ENCODE results near the gene TRIM67.
"Not testable (repeated sequence)": the region's sequence is repeated elsewhere in the genome, so short reads cannot be mapped to it uniquely, and the experiment has no call there.

Gene TRIM67

GRCh38 chr1:231161667-231162296 lies at the start of gene TRIM67:
TSS of gene TRIM67 (plus strand) at chr1:231162058. CDS start at chr1:231162970, 912 bp downstream.
- Histone ChIP-seq H3K27ac (no peak within 1 kb of the TSS), H3K4me3 (peak within 1 kb of the TSS; percentile 10 to 33 (median 22))

DNA sequence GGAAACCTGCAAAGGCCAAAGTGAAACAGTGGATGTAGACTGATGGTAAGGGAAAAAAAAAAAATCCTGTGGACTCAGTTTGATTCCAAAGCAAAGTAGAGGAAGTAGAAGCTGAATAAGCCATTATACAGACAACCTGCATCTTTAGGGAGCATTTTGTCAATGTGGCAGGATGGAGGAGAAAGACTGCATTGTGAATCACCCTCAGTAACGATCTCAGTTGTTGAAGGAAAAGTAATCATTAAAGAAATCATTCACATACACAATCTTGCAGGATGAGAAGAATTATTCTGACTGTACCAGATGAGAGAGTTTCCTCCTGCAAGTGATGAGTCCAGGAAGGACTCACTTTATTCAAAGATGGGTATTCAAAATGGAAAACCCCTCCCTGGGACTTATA lies 45.1 kb upstream of the TRIM67 start:
- Histone ChIP-seq H3K27ac (no peak overlapping the region), H3K4me3 (no peak overlapping the region)

DNA sequence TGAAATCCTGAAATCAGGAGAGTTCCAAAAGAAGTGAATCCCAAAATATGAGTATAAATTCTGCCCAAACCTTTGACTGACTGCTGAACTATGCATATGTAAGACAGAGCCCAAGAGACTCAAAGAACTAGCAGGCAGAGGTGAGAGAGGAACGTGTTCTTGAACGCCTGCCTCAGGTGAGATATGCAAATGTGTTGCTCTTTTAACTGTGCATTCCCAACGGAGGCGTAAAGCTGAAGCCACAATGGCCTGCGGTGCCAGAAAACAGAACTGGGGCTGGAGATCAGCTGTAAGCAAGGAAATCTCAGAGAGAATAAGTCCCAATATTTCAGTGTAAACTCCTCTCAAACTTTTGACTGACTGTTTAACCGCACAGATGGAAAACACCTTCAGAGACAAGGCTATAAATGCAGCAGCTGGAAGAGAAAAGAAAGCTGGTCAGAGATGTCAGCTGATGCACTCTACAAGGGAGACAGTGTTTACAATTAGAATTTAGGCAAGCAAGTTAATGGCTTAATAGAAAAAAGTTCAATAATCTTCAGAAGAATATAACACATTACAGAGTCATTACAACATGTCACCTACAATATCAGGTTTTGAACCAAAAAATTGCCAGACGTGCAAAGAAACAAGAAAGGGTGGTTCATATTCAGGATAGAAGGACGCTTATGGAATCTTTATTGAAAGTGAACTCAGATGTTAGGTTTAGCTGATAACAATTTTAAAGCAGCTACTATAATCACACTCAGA lies 43.0 kb upstream of the TRIM67 start:
- Histone ChIP-seq H3K27ac (no peak overlapping the region), H3K4me3 (no peak overlapping the region)

DNA sequence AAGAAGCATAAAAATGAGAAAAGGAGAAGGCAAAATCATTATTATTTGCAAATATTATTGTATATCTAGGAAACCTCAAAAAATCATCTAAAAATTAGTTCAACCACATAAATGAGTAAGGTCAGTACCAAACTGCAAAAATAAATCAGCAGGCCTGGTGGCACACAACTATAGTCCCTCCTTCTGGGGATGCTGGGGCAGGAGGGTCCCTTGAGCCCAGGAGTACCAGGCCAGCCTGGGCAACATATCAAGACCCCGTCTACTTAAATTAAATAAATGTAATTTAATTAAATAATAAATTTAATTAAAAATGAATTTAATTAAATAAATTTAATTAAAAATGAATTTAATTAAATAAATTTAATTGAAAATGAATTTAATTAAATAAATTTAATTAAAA lies 40.3 kb upstream of the TRIM67 start:
- Histone ChIP-seq H3K4me3 (no peak overlapping the region), H3K27ac (no peak overlapping the region)

GRCh38 chr1:231122143-231122542 lies 39.7 kb upstream of the TRIM67 start:
- Histone ChIP-seq H3K4me3 (no peak overlapping the region), H3K27ac (no peak overlapping the region)

- no peak overlapping the region for H3K27ac ChIP-seq
- no peak overlapping the region for H3K4me3 ChIP-seq
These were observed 37.1 kb upstream of the TRIM67 start for GRCh38 chr1:231124746-231125145.

- Histone ChIP-seq H3K27ac (no peak overlapping the region), H3K4me3 (no peak overlapping the region)
These were observed 35.8 kb upstream of the TRIM67 start for GRCh38 chr1:231125972-231126580.

- H3K4me3 ChIP-seq, H3K27ac ChIP-seq: not testable (repeated sequence)
These were observed 34.8 kb upstream of the TRIM67 start for GRCh38 chr1:231127106-231127505.

DNA sequence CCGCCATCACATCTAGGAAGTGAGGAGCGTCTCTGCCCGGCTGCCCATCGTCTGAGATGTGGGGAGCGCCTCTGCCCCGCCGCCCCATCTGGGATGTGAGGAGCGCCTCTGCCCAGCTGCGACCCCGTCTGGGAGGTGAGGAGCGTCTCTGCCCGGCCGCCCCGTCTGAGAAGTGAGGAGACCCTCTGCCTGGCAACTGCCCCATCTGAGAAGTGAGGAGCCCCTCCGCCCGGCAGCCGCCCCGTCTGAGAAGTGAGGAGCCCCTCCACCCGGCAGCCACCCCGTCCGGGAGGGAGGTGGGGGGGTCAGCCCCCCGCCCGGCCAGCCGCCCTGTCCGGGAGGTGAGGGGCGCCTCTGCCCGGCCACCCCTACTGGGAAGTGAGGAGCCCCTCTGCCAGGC lies 33.4 kb upstream of the TRIM67 start:
- H3K4me3 ChIP-seq, H3K27ac ChIP-seq: not testable (repeated sequence)

DNA sequence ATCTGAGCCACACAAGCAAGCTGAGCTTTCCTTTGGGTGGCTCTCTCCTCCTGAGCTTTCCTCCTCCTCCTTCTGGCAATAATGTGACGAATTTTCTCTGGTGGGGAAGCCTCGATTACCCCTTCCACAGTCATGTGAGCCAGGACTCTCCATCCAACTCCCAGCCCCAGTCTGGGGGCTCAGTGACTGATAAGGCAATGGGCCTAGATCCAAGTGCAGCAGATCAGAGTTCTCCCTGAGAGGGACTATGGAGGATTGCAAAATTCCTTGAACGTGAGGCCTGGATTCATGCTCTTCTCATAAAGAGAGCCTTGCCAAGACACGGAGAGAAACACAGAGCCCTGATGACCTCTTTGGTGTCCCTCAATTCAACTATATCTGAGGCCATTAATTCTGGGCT lies 31.3 kb upstream of the TRIM67 start:
- Histone ChIP-seq H3K4me3 (no peak overlapping the region), H3K27ac (no peak overlapping the region)

DNA sequence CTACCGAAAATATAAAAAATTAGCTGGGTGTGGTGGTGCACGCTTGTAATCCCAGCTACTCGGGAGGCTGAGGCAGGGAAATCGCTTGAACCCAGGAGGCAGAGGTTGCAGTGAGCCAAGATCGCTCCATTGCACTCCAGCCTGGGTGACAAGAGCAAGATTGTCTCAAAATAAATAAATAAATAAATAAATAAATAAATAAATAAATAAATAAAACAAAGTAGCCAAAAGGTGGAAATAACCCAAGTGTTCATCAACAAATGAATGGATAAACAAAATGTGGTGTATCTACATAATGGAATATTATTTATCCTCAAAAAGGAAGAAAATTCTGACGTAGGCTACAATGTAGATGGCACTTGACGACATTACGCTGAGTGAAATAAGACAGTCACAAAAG lies 29.3 kb upstream of the TRIM67 start:
- H3K27ac ChIP-seq, H3K4me3 ChIP-seq: not testable (repeated sequence)

DNA sequence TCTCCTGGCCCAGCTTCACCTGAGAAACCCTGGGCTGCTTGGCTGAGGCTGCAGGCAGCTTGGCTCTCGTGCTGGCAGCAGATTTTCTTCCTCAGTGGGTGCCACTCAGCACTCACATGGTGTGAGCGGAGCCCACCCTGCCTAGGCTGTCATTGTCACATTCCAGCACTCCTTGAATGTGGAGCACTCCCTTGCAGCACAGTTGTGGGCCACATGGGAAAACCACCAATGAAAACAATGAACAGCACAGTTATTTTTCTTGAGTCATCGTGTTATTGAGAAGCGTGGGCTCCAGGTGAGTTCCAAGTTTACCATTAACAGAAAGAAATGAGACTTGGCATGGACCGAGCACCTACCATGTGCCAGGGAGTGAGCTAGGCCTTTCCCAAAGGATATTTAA lies 27.2 kb upstream of the TRIM67 start:
- Histone ChIP-seq H3K4me3 (no peak overlapping the region), H3K27ac (no peak overlapping the region)

DNA sequence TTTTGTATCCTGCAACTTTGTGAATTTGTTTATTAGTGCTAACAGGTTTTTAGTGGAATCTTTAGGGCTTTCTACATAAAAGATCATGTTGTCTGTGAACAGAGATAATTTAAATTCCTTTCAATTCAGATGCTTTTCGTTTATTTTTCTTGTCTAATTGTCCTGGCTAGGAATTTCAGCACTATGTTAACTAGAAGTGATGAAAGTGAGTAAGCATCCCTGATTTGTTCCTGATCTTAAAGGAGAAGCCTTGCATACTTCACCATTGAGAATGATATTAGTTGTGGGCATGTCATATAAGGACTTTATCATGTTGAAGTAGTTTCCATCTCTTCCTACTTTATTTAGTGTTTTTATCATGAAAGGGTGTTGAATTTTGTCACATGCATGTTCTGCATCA lies 23.6 kb upstream of the TRIM67 start:
- no peak overlapping the region for H3K4me3 ChIP-seq
- peak overlapping the region in 1 of 21 experiments; percentile 72 for H3K27ac ChIP-seq

GRCh38 chr1:231139125-231139649 lies 22.7 kb upstream of the TRIM67 start:
- H3K27ac ChIP-seq = peak overlapping the region in 6 of 21 experiments; percentile 17 to 72 (median 36)
- H3K4me3 ChIP-seq = no peak overlapping the region

- Histone ChIP-seq H3K4me3 (no peak overlapping the region), H3K27ac (peak overlapping the region in 6 of 21 experiments; percentile 31 to 72 (median 43))
These were observed 21.9 kb upstream of the TRIM67 start for GRCh38 chr1:231139659-231140654.

DNA sequence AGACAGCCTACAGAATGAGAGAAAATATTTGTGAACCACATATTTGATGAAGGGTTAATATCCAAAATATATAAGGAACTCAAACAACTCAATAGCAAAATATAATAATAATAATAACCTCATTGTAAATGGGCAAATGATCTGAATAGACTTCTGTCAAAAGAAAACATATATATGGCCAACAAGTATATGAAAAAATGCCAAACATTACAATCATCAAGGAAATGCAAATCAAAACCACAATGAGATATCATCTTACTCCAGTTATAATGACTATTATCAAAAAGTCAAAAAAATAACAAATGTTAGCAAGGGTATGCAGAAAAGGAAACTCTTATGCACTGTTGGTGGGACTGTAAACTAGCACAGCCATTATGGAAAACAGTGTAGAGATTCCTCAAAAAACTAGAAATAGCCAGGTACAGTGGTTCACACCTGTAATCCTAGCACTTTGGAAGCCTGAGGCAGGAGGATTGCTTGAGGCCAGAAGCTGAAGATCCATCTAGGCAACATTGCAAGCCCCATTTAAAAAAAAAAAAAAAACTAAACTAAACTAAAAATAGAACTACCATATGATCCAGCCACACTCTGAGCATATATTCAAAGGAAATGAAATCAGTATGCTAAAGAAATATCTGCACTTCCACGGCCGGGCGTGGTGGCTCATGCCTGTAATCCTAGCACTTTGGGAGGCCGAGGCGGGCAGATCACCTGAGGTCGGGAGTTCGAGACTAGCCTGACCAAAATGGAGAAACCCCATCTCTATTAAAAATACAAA lies 17.3 kb upstream of the TRIM67 start:
- Histone ChIP-seq H3K27ac (no peak overlapping the region), H3K4me3 (no peak overlapping the region)

DNA sequence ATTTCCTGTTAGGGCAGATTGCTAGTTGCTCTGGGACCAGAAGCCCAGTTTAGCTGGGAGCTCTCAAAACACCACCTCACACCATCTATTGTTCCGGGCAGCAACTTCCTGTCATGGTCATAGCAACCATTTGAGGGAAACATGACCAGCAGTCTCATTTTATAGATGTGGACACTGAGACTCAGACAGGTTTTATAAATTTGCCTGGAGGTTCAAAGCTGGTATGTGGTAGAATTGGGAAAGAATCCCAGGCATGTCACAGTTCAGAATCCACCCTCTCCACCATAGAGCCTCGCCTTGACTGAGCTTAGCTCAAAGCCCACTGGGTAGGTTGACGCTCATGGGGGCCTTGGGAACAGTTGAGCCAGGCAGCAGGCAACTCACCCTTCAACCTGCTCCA lies 14.0 kb upstream of the TRIM67 start:
- Histone ChIP-seq H3K4me3 (no peak overlapping the region), H3K27ac (no peak overlapping the region)

DNA sequence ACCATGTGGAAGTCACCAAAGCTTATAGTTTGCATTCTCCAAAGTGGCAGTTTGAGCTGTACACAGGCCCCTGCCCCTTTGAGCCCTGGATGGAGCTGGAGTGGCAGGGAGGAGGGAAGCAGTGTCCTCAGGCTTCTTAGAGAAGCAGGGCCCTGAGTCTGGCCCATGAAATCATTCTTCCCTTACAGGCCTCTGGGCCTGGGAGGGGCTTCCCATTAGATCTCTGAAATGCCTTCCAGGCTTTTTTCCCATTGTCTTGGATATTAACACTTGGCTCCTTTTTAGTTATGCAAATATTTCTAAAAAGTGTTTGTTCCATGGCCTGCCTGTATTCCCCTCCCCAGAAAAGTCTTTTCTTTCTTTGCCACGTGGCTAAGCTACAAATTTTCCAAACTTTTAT lies 10.0 kb upstream of the TRIM67 start:
- H3K4me3 ChIP-seq = no peak overlapping the region
- H3K27ac ChIP-seq = no peak overlapping the region

GRCh38 chr1:231153726-231154125 lies 8.1 kb upstream of the TRIM67 start:
- Histone ChIP-seq H3K27ac (no peak overlapping the region), H3K4me3 (no peak overlapping the region)

Measured in skin epidermis (tissue), 12 donors.